WI38 (cell line): ENCODE measurements around the gene CDIPT.

Source experiments
- H3K4me3 ChIP-seq: 2 replicates; pipeline ENCODE4 v1.5.1; 2011; ENCODE audit warnings: low read depth, mild to moderate bottlenecking, control low read depth, low read length
- TF ChIP-seq, protein P1 (sequence below): IDR thresholded peaks from 2 replicates; pipeline ENCODE4 v1.5.1; 2012; ENCODE audit warnings: low read depth, mild to moderate bottlenecking, control low read depth, low read length

Gene CDIPT

DNA sequence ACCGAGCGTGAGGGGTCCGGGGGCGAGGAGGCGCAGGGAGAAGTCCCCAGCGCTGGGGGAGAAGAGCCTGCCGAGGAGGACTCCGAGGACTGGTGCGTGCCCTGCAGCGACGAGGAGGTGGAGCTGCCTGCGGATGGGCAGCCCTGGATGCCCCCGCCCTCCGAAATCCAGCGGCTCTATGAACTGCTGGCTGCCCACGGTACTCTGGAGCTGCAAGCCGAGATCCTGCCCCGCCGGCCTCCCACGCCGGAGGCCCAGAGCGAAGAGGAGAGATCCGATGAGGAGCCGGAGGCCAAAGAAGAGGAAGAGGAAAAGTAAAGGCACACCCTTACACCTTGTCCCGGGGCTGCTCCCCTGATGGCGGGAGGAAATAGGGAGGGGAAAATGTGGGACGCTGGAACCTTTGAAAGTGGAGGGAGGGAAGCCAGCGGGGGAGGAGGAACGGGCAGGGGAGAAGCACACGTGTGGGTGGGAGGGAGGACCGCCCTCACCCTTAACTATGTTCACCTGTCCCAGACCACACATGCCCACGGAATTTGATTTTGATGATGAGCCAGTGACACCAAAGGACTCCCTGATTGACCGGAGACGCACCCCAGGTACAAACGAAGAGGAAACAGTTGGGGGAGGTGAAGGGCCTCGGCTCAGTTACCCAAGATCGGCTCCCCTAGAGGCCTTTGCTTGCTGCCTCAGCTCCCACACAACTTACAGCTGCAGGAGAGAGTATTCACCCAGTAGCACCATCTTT lies 46.2 kb downstream of the CDIPT start:
- TF ChIP-seq, protein P1, sequence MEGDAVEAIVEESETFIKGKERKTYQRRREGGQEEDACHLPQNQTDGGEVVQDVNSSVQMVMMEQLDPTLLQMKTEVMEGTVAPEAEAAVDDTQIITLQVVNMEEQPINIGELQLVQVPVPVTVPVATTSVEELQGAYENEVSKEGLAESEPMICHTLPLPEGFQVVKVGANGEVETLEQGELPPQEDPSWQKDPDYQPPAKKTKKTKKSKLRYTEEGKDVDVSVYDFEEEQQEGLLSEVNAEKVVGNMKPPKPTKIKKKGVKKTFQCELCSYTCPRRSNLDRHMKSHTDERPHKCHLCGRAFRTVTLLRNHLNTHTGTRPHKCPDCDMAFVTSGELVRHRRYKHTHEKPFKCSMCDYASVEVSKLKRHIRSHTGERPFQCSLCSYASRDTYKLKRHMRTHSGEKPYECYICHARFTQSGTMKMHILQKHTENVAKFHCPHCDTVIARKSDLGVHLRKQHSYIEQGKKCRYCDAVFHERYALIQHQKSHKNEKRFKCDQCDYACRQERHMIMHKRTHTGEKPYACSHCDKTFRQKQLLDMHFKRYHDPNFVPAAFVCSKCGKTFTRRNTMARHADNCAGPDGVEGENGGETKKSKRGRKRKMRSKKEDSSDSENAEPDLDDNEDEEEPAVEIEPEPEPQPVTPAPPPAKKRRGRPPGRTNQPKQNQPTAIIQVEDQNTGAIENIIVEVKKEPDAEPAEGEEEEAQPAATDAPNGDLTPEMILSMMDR = no peak
- peak overlapping the region; percentile 78 for H3K4me3 ChIP-seq

DNA sequence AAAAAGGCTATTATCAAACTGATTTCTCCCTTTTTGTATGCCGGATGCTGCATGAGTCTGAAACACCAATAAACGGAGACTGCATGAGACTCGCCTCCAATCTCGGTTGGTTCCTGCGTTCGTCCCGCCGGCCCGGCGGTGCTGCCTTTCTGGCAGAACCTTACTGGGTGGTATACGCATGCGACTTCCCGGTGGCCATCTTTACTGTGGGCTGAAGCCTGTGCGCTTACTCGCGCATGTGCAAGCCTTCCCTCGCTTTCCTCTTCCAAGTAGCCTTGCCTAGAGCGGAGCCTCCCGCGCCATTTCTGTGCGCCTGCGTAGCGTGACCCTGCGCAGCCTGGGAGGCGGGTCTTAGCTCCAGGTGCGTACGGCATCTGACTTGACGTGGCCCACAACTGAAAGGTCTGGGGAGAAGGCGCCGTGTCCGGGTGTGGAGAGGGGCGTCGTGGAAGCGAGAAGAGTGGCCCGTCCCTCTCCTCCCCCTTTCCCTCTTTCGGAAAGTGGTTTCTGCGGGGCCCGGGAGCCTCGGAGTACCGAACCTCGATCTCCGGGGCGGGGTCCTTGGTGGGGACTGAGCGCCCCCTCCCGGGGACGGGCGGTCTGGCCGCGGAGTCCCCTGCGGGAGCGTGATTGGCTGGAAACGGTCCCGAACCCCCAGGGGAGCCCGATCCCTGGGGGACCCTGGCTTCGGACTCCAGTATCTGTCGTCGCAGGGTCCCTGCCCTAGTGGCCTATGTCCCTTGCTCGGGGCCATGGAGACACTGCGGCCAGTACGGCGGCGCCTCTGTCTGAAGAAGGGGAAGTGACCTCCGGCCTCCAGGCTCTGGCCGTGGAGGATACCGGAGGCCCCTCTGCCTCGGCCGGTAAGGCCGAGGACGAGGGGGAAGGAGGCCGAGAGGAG lies 47.0 kb downstream of the CDIPT start, which contains the start of gene PAGR1:
PAGR1 (plus strand) TSS at position 360 of the 901 bp plus-strand sequence; CDS start at position 734, 374 bp downstream.
- TF ChIP-seq, protein P1 = peak; percentile 80
- peak within 1 kb of the TSS; percentile 78 for H3K4me3 ChIP-seq

DNA sequence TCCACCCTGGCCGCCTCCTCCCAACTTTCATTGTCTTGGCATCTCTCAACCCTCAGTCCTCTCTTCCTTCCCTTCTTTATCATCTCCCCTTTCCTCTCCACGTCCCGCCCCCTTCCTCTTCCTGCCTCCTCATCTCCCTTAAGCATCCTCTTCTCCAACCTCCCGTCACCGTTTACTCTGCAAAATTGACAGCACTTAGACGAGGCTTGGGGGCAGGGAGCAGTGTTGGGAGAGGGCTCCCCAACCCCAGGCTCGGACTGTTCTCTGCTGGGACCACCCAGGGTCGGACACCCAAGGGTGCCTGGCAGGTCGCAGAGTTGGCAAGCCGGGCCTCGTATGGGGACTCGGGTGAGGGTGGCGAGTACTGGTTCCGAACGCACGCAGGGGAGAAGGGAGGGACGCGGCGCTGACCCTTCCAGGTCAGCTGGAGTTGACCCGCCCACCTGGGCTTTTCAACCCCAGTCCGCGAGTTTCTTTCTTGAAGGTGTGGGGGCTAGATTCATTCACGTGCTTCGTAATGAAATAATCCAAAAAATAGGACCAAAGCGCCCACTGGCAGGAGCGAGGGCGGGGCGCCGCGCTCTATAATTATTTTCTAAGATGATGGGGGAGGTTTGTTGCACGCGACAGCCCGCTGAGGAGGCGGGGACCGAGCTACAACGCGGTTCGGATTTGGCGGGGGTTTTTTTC lies 47.8 kb downstream of the CDIPT start:
- H3K4me3 ChIP-seq = peak overlapping the region; percentile 78
- TF ChIP-seq, protein P1 = no peak

DNA sequence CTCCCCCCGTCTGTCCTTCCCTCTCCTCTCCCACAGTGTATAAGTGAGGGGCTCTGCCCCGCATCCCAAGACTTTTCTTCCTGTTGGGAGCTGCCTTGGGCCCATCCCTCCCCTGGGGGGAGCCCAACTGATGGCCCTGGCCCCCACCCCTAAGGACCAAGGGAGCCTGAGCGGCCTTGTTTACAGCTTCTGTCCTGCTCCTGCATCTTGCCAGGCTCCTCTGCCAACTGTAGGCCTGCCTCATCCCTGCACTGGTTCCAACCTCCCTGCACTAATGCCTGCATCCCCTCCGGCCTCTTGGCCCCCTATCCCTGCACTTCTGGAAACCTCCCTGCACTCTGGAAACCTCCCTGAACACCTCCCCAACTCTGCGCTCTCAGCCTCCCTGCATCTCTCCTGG lies 48.4 kb downstream of the CDIPT start:
- no peak overlapping the region for H3K4me3 ChIP-seq
- TF ChIP-seq, protein P1 = no peak

DNA sequence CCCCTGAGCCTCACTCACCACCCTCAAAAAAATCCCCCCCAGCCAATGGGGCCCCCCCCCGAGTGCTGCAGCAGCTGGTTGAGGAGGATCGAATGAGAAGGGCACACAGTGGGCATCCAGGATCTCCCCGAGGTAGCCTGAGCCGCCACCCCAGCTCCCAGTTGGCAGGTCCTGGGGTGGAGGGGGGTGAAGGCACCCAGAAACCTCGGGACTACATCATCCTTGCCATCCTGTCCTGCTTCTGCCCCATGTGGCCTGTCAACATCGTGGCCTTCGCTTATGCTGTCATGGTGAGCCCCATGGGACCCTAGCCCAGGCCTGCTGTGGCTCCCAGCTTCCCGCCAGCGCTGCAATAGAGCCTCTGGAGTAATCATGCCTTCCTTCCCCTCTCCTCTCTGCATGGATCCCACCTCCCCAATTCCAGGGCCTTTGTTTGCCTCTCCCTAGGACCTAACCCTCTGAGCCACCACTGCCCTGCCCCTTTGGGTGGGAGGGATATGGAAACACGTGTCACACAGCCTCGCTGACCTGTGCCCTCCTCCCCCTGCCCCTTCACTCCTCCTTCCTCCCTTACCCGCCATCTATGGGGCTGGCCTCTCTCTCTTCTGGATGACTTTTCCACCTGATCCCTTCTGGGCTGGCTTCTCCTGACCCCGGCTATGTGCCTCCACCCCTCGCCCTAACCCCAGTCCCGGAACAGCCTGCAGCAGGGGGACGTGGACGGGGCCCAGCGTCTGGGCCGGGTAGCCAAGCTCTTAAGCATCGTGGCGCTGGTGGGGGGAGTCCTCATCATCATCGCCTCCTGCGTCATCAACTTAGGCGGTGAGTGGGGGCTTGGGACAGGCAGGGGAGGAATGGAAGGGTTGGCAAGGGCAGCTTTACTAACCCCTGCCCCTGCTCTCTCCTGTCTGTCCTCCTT lies 49.1 kb downstream of the CDIPT start:
- TF ChIP-seq, protein P1 = no peak
- H3K4me3 ChIP-seq = no peak overlapping the region

DNA sequence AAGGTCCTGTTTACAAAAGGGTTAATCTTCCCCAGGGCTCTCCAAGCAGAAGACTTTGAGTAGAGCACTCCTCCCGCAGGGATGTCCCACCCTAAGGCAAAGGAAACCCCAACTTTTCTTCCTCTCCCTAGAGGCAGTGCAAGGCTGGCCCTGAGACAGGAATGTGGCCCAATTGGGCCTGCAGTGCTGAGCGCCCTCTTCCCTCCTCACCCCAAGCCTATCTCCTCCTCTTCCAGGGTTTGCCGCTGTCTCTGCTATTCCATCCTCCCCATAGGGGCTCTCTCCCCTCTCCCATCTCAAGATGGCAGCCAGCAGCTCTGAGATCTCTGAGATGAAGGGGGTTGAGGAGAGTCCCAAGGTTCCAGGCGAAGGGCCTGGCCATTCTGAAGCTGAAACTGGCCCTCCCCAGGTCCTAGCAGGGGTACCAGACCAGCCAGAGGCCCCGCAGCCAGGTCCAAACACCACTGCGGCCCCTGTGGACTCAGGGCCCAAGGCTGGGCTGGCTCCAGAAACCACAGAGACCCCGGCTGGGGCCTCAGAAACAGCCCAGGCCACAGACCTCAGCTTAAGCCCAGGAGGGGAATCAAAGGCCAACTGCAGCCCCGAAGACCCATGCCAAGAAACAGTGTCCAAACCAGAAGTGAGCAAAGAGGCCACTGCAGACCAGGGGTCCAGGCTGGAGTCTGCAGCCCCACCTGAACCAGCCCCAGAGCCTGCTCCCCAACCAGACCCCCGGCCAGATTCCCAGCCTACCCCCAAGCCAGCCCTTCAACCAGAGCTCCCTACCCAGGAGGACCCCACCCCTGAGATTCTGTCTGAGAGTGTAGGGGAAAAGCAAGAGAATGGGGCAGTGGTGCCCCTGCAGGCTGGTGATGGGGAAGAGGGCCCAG lies 50.0 kb downstream of the CDIPT start:
- TF ChIP-seq, protein P1 = no peak
- H3K4me3 ChIP-seq = peak overlapping the region; percentile 67
